Upper lobe of left lung (tissue), 6 donors: ENCODE results near the gene BSN. TPM values are rescaled to one million over a fixed set of nuclear protein-coding genes. Genes with fewer than 3 reads are reported as not detected.

Source experiments
- ATAC-seq, 2 donors: fragments of 200-7000 bp; cut with Tn5 transposase; one replicate each; pipeline ENCODE4 v1.9.1; 2022; ENCODE audit warnings: mild to moderate bottlenecking in 2 of 2, moderate library complexity in 2 of 2; ENCODE audit not compliant: low FRiP score in 2 of 2
- DNase-seq, 2 donors: peaks; one replicate each; pipeline ENCODE4 v3.0.0-alpha.2; 2019 to 2020
- H3K27ac ChIP-seq, 4 donors: fragments of 200-600 bp; sonication (generic); one replicate each; pipeline ENCODE4 v1.5.1; 2016 to 2019
- H3K27me3 ChIP-seq, 4 donors: fragments of 200-600 bp; sonication (generic); one replicate each; pipeline ENCODE4 v1.5.1; 2017 to 2019
- H3K36me3 ChIP-seq, 4 donors: fragments of 200-600 bp; sonication (generic); one replicate each; pipeline ENCODE4 v1.5.1; 2016 to 2019
- H3K4me1 ChIP-seq, 4 donors: fragments of 200-600 bp; sonication (generic); one replicate each; pipeline ENCODE4 v1.5.1; 2018 to 2019
- H3K4me3 ChIP-seq, 4 donors: fragments of 200-600 bp; sonication (generic); one replicate each; pipeline ENCODE4 v1.5.1; 2017 to 2019; ENCODE audit warnings: mild to moderate bottlenecking in 2 of 4, moderate library complexity in 1 of 4
- H3K9me3 ChIP-seq, 4 donors: fragments of 200-600 bp; sonication (generic); one replicate each; pipeline ENCODE4 v1.5.1; 2018 to 2019
- EP300 ChIP-seq, 4 donors: sonication (generic); formaldehyde crosslinking; IDR thresholded peaks; one replicate each; pipeline ENCODE4 v1.5.1; 2017; ENCODE audit warnings: antibody characterized with exemption in 4 of 4, control low read depth in 2 of 4
- POLR2A ChIP-seq, 4 donors: fragments of 450-650 bp; IDR thresholded peaks; one replicate each; pipeline ENCODE4 v1.5.1; 2016 to 2017; ENCODE audit warnings: antibody characterized with exemption in 4 of 4, mild to moderate bottlenecking in 2 of 4
- POLR2AphosphoS5 ChIP-seq, 2 donors: sonication (generic); formaldehyde crosslinking; IDR thresholded peaks; one replicate each; pipeline ENCODE4 v1.5.1; 2017; ENCODE audit warnings: antibody characterized with exemption in 2 of 2
- WGBS, 2 donors: methylation state at CpG; one replicate each; pipeline ENCODE4 v1.1.5; 2017 to 2018; 5-methylcytosine and 5-hydroxymethylcytosine counted together
- total RNA-seq, 6 donors: library from RNA; depleted of rRNA in 4 of 6; stranded (reverse); fragments of >200 nt in 4 of 6; gene quantifications; one replicate each; pipeline versions ENCODE4 v1.1.0 to v1.2.1, GENCODE V29; 2016 to 2021
- TF ChIP-seq, protein P1 (sequence below), 6 experiments: fragments of 450-650 bp in 4 of 6; fragments of 200-600 bp in 2 of 6; sonication (generic) in 2 of 6; IDR thresholded peaks; one replicate each; pipeline ENCODE4 v1.5.1; 2016 to 2019; ENCODE audit warnings: antibody characterized with exemption in 6 of 6
- donor health status: DM: no; HTN: no; CAD: no; lungs with moderate emphysema.
- donor health status: DM: no; HTN: yes; CAD: no; lungs with severe emphysema.

The BSN gene
- total RNA-seq, 6 donors from 2014 or later = 0.39 to 1.1 (median 0.72) TPM

DNA sequence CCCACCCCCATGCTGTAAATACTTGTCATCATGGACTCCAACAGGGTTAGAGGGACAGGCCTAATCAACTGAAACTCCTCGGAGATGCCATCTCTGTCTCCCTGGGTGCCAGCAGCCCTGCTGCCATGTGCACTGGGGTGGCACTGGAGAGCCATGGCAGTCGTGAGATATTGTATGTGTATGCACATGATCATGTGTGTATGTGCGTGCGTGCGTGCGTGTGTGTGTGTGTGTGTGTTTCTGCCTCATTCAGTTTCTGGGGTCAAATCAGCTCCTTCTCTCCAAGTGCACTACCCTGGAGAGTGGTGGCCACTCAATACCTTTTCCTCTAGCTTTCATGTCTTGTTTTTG is 116.6 kb downstream of the BSN start:
- Histone ChIP-seq H3K36me3 (peaks cover 0 to 4% (median under 1%) of the 10 kb centered on the region in 4 donors), H3K4me3 (no peak overlapping the region), H3K27me3 (no peaks in the 10 kb centered on the region), H3K9me3 (no peaks in the 10 kb centered on the region), H3K27ac (no peak overlapping the region), H3K4me1 (peaks cover 14 to 28% (median 16%) of the 10 kb centered on the region in 4 donors)
- no peak for TF ChIP-seq EP300 (IDR thresholded peaks at IDR 0.05)
- TF ChIP-seq POLR2AphosphoS5 (IDR thresholded peaks at IDR 0.05) = no peak
- TF ChIP-seq, protein P1, sequence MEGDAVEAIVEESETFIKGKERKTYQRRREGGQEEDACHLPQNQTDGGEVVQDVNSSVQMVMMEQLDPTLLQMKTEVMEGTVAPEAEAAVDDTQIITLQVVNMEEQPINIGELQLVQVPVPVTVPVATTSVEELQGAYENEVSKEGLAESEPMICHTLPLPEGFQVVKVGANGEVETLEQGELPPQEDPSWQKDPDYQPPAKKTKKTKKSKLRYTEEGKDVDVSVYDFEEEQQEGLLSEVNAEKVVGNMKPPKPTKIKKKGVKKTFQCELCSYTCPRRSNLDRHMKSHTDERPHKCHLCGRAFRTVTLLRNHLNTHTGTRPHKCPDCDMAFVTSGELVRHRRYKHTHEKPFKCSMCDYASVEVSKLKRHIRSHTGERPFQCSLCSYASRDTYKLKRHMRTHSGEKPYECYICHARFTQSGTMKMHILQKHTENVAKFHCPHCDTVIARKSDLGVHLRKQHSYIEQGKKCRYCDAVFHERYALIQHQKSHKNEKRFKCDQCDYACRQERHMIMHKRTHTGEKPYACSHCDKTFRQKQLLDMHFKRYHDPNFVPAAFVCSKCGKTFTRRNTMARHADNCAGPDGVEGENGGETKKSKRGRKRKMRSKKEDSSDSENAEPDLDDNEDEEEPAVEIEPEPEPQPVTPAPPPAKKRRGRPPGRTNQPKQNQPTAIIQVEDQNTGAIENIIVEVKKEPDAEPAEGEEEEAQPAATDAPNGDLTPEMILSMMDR (IDR thresholded peaks at IDR 0.05) = no peak
- DNase-seq = no peak
- ATAC-seq = no peak
- WGBS, 2 donors = 65 to 80% methylated on average over 6 of the region's 6 CpGs

DNA sequence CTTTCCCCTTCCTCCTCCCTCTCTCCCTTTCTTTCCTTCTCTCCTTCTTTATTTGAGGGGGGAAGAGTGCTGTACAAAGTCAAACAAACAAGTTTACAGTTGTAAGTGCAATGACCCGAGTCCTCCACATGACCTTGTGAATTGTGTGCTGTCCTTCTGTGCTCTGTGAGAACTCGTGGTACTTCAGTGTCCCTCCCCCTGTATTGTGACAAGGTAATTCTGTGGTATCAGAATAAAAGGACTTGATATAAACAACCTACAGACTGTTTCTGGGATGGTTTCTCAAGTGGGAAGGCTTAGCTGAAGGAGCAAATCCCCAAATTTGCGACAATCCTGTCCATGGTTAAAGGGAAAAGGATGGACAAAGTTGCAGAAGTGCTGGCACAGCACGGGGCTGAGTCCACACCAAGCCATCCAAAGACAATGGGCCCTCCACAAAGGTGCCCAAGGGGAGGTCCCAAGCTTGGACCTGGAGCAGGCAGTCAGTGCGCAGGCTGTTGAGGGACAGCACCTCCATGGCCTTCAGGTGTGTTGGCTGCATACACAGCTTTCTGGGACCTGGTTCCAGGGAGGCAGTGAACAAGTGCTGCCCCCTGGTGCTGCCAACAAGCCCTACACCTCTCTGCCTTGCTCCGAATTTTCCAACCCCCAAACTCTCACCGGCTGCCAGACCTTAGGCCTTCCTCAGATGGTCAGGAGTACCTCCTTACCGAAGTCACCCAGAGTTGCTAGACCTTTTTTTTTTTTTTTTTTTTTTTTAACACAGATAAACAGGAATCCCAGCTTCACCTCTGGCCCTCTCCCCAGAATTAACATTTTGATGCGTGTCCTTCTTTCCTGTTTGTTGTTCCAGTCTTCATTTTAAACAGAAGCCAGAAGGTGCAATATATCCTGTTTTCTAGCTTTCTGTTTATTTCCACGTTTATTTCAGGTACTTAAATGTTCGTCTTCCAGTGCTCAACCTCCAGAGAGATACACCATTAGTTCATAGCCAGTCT is 117.3 kb downstream of the BSN start:
- ATAC-seq (no peak), DNase-seq (peak in 1 of 2 donors; percentile 77)
- peaks cover 14 to 31% (median 16%) of the 10 kb centered on the region in 4 donors for H3K4me1 ChIP-seq
- no peak overlapping the region for H3K27ac ChIP-seq
- H3K4me3 ChIP-seq = no peak overlapping the region
- TF ChIP-seq, protein P1 (IDR thresholded peaks at IDR 0.05) = peak; percentile 74 to 89 (median 82)
- no peak for TF ChIP-seq POLR2AphosphoS5 (IDR thresholded peaks at IDR 0.05)
- H3K27me3 ChIP-seq = no peaks in the 10 kb centered on the region
- no peaks in the 10 kb centered on the region for H3K9me3 ChIP-seq
- 43 to 51% methylated on average over 11 of the region's 11 CpGs for WGBS, 2 donors
- H3K36me3 ChIP-seq = peaks cover 0 to 11% (median 6%) of the 10 kb centered on the region in 4 donors

DNA sequence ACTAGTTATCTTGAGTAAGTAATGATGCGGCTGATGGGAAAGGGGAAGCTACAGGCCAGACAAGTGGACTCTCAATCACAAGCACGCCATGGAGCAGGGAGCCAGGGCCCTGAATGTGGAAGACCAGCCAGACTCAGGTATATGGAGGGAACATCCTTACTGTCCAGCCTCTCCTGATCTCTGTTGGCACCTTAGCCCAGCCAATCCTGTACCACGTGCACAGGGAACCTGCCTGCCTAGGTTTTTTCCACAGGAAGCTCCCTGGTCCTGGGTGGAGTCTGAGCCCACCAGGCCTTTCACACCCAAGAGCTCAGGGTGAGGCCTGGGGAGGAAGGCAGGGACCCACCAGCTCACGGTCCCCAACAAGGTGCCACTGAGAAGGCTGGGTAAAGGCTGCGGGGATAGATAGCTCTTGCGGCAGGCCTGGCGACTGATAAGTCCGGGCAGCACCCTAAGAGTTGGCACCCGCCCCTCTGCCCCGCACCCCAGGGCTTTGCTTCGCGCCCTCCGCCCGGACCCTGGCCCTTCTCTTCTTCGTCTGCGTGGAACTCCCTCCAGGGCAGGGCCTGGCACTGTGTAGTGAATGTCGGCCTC is 118.9 kb downstream of the BSN start:
- H3K27ac ChIP-seq = peak overlapping the region; percentile 90 to 96 (median 94)

DNA sequence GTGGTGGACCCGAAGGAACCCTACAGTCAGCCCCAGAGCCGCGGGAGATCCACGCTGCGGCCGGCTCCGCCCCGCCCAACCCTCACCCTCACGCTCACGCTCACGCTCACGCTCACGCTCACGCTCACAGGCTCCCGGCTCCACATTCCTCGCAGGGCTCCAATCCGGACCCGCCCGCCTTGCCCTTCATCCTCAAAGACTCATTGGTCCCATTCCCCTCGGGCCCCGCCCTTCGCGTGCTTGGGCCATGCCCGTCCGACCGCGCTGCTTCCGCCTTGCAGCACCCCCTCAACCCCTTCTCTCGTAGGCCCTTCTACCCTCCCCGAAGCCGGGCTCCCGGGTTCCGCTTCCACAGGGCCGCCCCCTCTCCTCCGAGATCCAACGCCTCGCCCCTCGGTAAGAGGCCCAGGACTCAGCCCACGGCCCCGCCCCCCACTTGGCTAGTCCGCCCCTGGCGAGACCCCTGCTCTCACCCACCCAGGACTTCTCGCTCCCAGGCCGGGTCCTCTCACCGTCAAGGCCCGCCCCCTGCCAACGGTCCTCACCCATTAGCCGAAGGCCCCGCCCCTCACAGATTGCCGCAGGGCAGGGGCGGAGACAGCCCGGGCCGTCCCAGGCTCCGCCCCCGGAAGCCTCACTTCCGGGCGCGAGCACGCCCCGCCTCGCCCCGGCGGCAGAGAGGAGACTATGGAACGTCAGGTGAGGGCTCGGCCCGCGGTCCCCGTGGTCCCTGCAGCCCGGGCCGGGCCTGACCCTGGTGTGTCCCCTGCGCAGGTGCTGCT is 119.6 kb downstream of the BSN start, which contains the start of gene APEH:
APEH (plus strand) TSS at position 637 of the 782 bp plus-strand sequence; CDS start at position 688, 51 bp downstream.
- Histone ChIP-seq H3K36me3 (peaks cover 8 to 34% (median 26%) of the 10 kb centered on the region in 4 donors), H3K9me3 (no peaks in the 10 kb centered on the region), H3K4me1 (peaks cover 14 to 26% (median 16%) of the 10 kb centered on the region in 4 donors), H3K4me3 (peak within 1 kb of the TSS; percentile 75 to 99 (median 84)), H3K27me3 (no peaks in the 10 kb centered on the region), H3K27ac (peak within 1 kb of the TSS; percentile 90 to 96 (median 94))
- ATAC-seq (peak; percentile 96 to 97), DNase-seq (peak; percentile 97 to 99)
- WGBS, 2 donors = 1 to 3% methylated on average over 13 to 57 of the region's 71 CpGs
- TF ChIP-seq, protein P1 (IDR thresholded peaks at IDR 0.05) = peak in 2 of 6 experiments; percentile 19 to 29
- TF ChIP-seq EP300 (IDR thresholded peaks at IDR 0.05) (peak in 1 of 4 donors; percentile 24), POLR2A (IDR thresholded peaks at IDR 0.05) (peak in 3 of 4 donors; percentile 57 to 92 (median 71)), POLR2AphosphoS5 (IDR thresholded peaks at IDR 0.05) (peak; percentile 79)

More for the DNA sequence above, 118.9 kb downstream of the BSN start:
- peaks cover 14 to 30% (median 16%) of the 10 kb centered on the region in 4 donors for H3K4me1 ChIP-seq
- WGBS, 2 donors = 22 to 78% methylated on average over 2 to 17 of the region's 17 CpGs
- no peak for ATAC-seq
- no peaks in the 10 kb centered on the region for H3K9me3 ChIP-seq
- peak overlapping the region; percentile 38 to 99 (median 76) for H3K4me3 ChIP-seq
- no peak for DNase-seq
- TF ChIP-seq POLR2A (IDR thresholded peaks at IDR 0.05) = no peak
- TF ChIP-seq, protein P1 (IDR thresholded peaks at IDR 0.05) = no peak
- no peak for TF ChIP-seq POLR2AphosphoS5 (IDR thresholded peaks at IDR 0.05)
- TF ChIP-seq EP300 (IDR thresholded peaks at IDR 0.05) = no peak
- H3K36me3 ChIP-seq = peaks cover 4 to 27% (median 19%) of the 10 kb centered on the region in 4 donors
- no peaks in the 10 kb centered on the region for H3K27me3 ChIP-seq
